ENCODE results near the gene DBT.

- TF ChIP-seq CTCF (IDR thresholded peaks at IDR 0.05; ENCODE audit: control extremely low read depth in 1 of 3, insufficient read depth in 1 of 3, low read depth in 1 of 3, low read length in 3 of 3) (no peak), POU5F1 (IDR thresholded peaks at IDR 0.05; ENCODE audit: low read depth, low read length) (no peak), CBX5 (IDR thresholded peaks at IDR 0.05; ENCODE audit: low read depth, low read length) (no peak), USF2 (IDR thresholded peaks at IDR 0.05; ENCODE audit: low read length) (no peak), ZNF274 (IDR thresholded peaks at IDR 0.05; ENCODE audit: borderline replicate concordance, extremely low read depth, low read length) (no peak)
Observed at GRCh38 chr1:100249537-100250257, at the start of gene DBT.

Data from H1 (cell line).